Epithelial cell of esophagus (primary cell): ENCODE measurements around the gene AHNAK.

Experiments
- DNase-seq: peaks from one replicate; pipeline ENCODE4 v3.0.0; 2010; ENCODE audit warnings: low read depth
- H3K4me3 ChIP-seq: 2 replicates; pipeline ENCODE4 v1.5.1; 2011; ENCODE audit warnings: mild to moderate bottlenecking, low read length, control low read depth
- TF ChIP-seq, protein P1 (sequence below): IDR thresholded peaks from 2 replicates; pipeline ENCODE4 v1.5.1; 2011; ENCODE audit warnings: low read depth, mild to moderate bottlenecking, low read length, control low read depth, inconsistent platforms; ENCODE audit not compliant: insufficient read depth; ENCODE audit errors: missing control alignments

AHNAK gene

DNA sequence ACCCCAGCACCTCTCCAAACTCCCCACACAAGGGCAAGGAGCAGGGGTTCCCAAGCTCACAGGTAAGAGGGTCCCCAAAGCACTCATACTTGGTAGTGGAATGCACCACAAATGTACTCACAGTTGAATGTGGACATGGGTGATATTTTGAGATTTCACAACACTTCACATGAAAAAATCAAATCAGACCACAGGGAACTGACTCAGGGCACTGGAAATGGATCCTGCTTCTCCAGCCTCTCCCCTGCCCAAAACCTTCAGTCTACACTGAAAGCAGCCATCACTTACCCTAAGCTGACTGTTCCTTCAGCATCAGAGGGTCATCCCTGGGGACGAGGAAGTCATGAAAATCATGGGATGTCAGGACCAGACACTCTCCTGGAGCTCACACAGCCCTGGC lies 87.5 kb downstream of the AHNAK start:
- TF ChIP-seq, protein P1, sequence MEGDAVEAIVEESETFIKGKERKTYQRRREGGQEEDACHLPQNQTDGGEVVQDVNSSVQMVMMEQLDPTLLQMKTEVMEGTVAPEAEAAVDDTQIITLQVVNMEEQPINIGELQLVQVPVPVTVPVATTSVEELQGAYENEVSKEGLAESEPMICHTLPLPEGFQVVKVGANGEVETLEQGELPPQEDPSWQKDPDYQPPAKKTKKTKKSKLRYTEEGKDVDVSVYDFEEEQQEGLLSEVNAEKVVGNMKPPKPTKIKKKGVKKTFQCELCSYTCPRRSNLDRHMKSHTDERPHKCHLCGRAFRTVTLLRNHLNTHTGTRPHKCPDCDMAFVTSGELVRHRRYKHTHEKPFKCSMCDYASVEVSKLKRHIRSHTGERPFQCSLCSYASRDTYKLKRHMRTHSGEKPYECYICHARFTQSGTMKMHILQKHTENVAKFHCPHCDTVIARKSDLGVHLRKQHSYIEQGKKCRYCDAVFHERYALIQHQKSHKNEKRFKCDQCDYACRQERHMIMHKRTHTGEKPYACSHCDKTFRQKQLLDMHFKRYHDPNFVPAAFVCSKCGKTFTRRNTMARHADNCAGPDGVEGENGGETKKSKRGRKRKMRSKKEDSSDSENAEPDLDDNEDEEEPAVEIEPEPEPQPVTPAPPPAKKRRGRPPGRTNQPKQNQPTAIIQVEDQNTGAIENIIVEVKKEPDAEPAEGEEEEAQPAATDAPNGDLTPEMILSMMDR = no peak
- DNase-seq = no peak

DNA sequence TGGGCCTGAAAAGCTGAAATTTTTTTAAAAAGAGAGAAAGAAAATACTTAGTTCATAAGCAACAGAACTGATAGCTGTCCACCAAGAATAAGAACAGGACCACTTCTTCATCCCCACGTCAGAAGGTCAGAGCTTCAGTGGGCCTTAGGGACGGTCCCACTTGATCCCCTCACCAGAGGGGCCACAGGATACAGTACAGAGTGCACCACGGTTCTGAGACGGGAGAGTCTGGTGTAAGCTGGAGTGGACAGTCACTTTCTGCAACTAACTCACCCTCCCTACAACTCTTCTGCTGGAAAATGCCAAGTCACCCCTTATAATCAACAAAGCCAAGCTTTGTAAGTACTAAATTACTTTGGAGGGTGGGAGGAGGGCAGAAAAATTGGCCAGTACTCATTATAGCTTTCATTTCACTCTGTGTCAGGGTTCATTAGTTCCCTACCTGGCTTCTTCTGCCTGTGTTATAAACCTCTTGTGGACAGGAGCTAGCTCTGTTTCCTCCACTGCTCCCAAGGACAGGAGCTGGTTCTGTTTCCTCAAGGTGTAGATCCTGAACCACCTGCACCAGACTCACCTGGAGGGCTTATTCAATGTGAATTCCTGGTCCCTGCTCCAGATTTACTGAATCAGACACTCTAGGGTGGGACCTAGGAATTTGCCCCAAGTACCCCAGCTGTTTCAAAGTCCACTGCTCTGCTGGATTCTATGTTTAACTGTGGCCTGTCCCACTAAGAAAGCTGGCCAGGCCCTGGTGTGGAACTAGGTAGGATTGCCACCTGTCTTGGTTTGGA lies 88.2 kb downstream of the AHNAK start:
- TF ChIP-seq, protein P1 = no peak
- no peak for DNase-seq
- H3K4me3 ChIP-seq = no peak overlapping the region

More for the DNA sequence above, 87.5 kb downstream of the AHNAK start:
- no peak overlapping the region for H3K4me3 ChIP-seq

DNA sequence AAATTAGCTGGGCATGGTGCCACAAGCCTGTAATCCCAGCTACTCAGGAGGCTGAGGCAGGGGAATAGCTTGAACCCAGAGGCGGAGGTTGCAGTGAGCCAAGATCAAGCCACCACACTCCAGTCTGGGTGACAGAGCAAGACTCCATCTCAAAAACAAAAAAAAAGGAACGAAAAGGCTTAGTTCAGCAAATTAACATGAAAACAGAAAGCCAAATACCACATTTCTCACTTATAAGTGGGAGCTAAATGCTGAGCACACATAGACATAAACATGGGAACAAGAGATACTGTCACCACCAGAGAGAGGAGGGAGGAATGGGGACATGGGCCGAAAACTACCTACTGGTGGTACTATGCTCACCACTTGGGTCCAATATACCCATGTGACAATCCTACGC lies 89.1 kb downstream of the AHNAK start:
- DNase-seq = no peak
- TF ChIP-seq, protein P1 = no peak
- no peak overlapping the region for H3K4me3 ChIP-seq

DNA sequence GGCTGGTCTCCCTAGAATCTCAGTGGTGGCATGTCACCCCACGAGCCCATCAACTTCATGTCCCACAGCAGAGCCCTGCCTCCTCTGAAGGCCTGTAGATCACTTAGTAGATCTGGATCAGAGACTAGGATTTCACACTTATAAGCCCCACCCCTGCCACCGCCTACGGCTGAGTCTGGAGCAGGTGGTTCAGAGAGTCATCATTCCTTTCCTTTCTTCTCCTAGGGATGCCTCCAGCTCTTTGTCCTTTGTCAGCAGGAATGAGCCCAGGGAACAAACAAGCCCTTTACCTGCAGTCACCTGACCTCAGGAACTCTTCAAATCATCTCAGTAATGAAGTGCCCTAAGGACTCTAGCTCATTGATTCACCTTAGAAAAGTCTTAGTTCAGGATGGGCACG lies 90.0 kb downstream of the AHNAK start:
- TF ChIP-seq, protein P1 = no peak
- DNase-seq = peak; percentile 29
- no peak overlapping the region for H3K4me3 ChIP-seq

DNA sequence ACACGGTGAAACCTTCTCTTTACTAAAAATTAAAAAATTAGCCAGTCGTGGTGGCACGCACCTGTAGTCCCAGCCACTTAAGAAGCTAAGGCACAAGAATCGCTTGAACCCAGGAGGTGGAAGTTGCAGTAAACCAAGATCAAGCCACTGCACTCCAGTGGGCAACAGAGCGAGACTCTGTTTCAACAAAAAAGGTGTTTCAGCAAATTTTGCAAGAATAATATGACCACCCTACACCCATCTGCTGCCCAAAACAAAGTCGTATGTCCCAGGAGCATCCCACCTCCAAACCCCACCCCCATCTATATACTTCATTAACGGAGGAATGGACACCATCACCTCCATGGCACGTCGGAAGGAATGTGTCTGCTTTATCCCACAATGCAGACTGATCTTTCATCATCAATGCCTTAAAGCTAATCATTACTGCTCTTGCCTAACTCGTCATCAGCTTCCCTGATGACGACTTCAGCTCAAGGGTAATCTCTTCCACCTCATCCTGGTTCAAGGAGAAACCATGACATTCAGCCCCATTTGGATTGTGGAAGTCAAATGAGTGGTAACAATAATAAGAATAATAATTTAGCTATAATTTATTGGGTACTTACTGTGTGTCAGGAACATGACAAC lies 93.7 kb downstream of the AHNAK start:
- no peak overlapping the region for H3K4me3 ChIP-seq
- TF ChIP-seq, protein P1 = no peak
- no peak for DNase-seq

DNA sequence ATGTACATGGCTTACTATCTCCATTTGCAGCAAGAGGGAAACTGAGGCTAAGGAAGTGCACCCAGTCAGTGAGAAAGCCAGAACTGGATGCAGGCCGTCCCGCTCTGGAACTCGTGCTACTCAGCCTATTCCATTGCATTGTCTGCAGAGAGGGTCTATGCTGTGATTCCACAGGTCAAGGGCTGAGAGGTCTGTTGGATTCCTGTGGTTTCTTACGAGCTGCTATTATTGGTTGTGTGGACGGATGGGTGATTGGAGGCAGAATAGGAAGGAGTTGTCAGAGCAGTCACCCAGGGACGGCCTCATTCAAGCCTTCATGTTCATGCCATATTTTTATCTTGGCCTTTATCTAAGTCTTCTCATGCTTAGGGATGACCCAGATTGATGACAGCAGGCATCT lies 94.3 kb downstream of the AHNAK start:
- TF ChIP-seq, protein P1 = no peak
- H3K4me3 ChIP-seq = no peak overlapping the region
- no peak for DNase-seq
